ENCODE data around the gene PIH1D1. TPM values are rescaled to one million over a fixed set of nuclear protein-coding genes. Genes with fewer than 3 reads are reported as not detected.

PIH1D1 gene
- total RNA-seq (2022) (86.3 and 116 TPM in 2 replicates), Bru-seq, nascent RNA (percentile 57 among the genes with signal in this experiment), BruChase-seq, experiment 1, labeled RNA remaining after a 6-hour chase (percentile 69 among the genes with signal in this experiment), BruChase-seq, experiment 2, labeled RNA remaining after a 2-hour chase (percentile 66 among the genes with signal in this experiment)
- long read RNA-seq, transcript PIH1D1-201 (9 exons, 1,192 nt), result major isoform, 85 of 142 reads
- long read RNA-seq, partial matches to known transcripts, result 2 of 142 reads
- long read RNA-seq, other reads (novel, unspliced or antisense), result 53 of 142 reads

GRCh38 chr19:49451430-49452181 is at the start of gene PIH1D1:
TSS of gene PIH1D1 (minus strand) at chr19:49451814. CDS start at chr19:49451574, 240 bp downstream.
- DNase-seq (ENCODE audit: unreplicated experiment), result peak; percentile 100
- TSS peak; percentile 83 for BruUV-seq (replicated peaks)
- H3K27me3 Mint-ChIP-seq (ENCODE audit: insufficient read depth, unreplicated experiment), result no peaks in the 10 kb centered on the region
- no peak for TF ChIP-seq CTCF (IDR thresholded peaks at IDR 0.05; ENCODE audit: unreplicated experiment)
- peak within 1 kb of the TSS; percentile 100 for H3K27ac Mint-ChIP-seq (ENCODE audit: low read depth, unreplicated experiment)
- intact Hi-C loops (cut with micrococcal nuclease), result loop anchor here (5.0 kb wide), 1 partner anchor 36 kb away; the partner anchor contains the start of gene RPL13A
- H3K9me3 Mint-ChIP-seq (ENCODE audit: unreplicated experiment), result no peaks in the 10 kb centered on the region
- H3K4me3 Mint-ChIP-seq (ENCODE audit: unreplicated experiment), result peak within 1 kb of the TSS; percentile 96
- peaks cover 16% of the 10 kb centered on the region for H3K4me1 Mint-ChIP-seq (ENCODE audit: insufficient read depth, unreplicated experiment)
- ChIA-PET POLR2A (interaction anchor here (0.5 to 4.8 kb wide), 28 partner anchors 9 to 1726 kb away, joined by 3 to 43 read pairs (median 4); partner anchors contain the start of genes BCL2L12, GYS1, IRF3 and NOSIP), CTCF (interaction anchor here (0.5 to 1.6 kb wide), 7 partner anchors 22 to 231 kb away, joined by 3 to 7 read pairs (median 3); no protein-coding TSS in a partner anchor)
- H3K36me3 Mint-ChIP-seq (ENCODE audit: insufficient read depth, unreplicated experiment), result peaks cover 45% of the 10 kb centered on the region

GRCh38 chr19:49499030-49499670 is 47.5 kb upstream of the PIH1D1 start:
- intact Hi-C loops (cut with micrococcal nuclease), result no loop called here
- ChIA-PET CTCF (interaction anchor here (1.2 to 1.5 kb wide), 3 partner anchors 26 to 71 kb away, joined by 4 to 8 read pairs (median 5); partner anchors contain the start of gene FLT3LG), POLR2A (interaction anchor here (0.7 to 4.0 kb wide), 4 partner anchors 9 to 81 kb away, joined by 4 to 69 read pairs (median 8); partner anchors contain the start of genes NOSIP, PIH1D1, PRRG2 and RPL13A)
- H3K27me3 Mint-ChIP-seq (ENCODE audit: insufficient read depth, unreplicated experiment), result no peaks in the 10 kb centered on the region
- BruUV-seq (replicated peaks), result no TSS peak
- peak overlapping the region; percentile 57 for H3K27ac Mint-ChIP-seq (ENCODE audit: low read depth, unreplicated experiment)
- H3K36me3 Mint-ChIP-seq (ENCODE audit: insufficient read depth, unreplicated experiment), result peaks cover 75% of the 10 kb centered on the region
- H3K4me1 Mint-ChIP-seq (ENCODE audit: insufficient read depth, unreplicated experiment), result peaks cover 6% of the 10 kb centered on the region
- DNase-seq (ENCODE audit: unreplicated experiment), result no peak
- TF ChIP-seq CTCF (IDR thresholded peaks at IDR 0.05; ENCODE audit: unreplicated experiment), result no peak
- H3K9me3 Mint-ChIP-seq (ENCODE audit: unreplicated experiment), result no peaks in the 10 kb centered on the region
- H3K4me3 Mint-ChIP-seq (ENCODE audit: unreplicated experiment), result no peak overlapping the region

- no peak for TF ChIP-seq CTCF (IDR thresholded peaks at IDR 0.05; ENCODE audit: unreplicated experiment)
- Mint-ChIP-seq H3K4me1 (ENCODE audit: insufficient read depth, unreplicated experiment) (peaks cover 6% of the 10 kb centered on the region), H3K4me3 (ENCODE audit: unreplicated experiment) (no peak overlapping the region), H3K27me3 (ENCODE audit: insufficient read depth, unreplicated experiment) (no peaks in the 10 kb centered on the region), H3K27ac (ENCODE audit: low read depth, unreplicated experiment) (no peak overlapping the region), H3K9me3 (ENCODE audit: unreplicated experiment) (no peaks in the 10 kb centered on the region), H3K36me3 (ENCODE audit: insufficient read depth, unreplicated experiment) (peaks cover 82% of the 10 kb centered on the region)
- intact Hi-C loops (cut with micrococcal nuclease), result no loop called here
- POLR2A ChIA-PET, result interaction anchor here (1.2 to 4.0 kb wide), 4 partner anchors 9 to 82 kb away, joined by 4 to 69 read pairs (median 12); partner anchors contain the start of genes NOSIP, PRRG2 and RPL13A
- no peak for DNase-seq (ENCODE audit: unreplicated experiment)
- no TSS peak for BruUV-seq (replicated peaks)
- CTCF ChIA-PET, result interaction anchor here (1.2 to 1.5 kb wide), 3 partner anchors 25 to 72 kb away, joined by 4 to 8 read pairs (median 5); partner anchors contain the start of gene FLT3LG
These were observed 46.9 kb upstream of the PIH1D1 start for GRCh38 chr19:49498475-49498874.

Data from MCF 10A (cell line).